GM18867 (cell line): Measurements from ENCODE around the gene MYO16.

Source experiments
- ATAC-seq: cut with Tn5 transposase; IDR thresholded peaks from one replicate; pipeline ENCODE4 v1.9.1; 2021; ENCODE audit warnings: mild to moderate bottlenecking, moderate library complexity; ENCODE audit not compliant: unreplicated experiment

MYO16 gene

DNA sequence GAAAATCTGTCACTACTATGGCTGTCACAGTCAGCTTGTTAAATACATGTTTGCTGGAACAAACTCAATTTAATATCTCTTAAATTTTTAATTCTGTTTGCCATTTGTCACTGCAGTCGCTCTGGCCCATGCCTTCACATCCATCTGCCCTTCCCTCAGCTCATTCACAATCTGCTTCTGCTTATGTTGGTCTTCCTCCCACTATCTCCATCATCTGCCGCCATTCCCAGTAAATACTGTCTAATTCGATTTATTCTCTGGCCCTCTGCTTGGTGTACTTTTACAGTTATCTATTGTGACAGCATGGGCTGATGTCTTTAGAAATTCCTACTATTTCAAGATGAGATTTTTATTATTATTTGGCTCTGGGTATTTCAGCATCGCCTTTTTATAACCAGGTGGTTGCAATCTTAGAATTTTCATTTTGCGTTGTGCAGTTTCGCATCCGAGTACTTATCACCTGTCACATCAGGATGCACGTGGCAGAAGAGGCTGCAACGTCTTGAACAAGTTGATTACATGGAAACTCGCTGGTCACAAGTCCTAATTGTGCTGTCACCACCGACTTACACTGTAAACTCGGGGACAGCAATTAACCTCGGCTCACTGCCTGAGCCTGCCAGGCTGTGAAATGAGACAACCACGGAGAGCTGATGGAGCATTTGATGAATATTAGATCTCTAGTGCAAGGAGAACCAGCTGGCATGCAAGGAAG lies 158.4 kb downstream of the MYO16 start:
- no peak for ATAC-seq

DNA sequence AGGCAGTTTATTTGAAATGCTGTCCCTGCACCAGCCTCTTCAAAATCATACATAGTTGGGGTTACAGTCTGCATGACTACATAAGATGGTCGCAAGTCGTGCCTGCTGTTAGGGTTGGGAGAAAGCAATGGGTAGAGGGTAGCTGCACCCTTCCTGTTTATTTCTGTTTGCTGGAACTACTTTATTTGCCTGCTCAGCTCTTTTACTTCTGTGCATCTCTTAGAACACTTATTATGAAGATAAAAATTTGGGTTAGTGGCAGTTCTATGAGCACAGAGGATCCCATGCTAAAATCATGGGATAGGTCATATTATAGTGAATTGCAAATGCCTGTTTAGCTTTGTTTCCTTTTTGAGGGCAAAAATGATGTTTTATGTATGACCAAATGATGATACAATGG lies 160.1 kb downstream of the MYO16 start:
- ATAC-seq: no peak

DNA sequence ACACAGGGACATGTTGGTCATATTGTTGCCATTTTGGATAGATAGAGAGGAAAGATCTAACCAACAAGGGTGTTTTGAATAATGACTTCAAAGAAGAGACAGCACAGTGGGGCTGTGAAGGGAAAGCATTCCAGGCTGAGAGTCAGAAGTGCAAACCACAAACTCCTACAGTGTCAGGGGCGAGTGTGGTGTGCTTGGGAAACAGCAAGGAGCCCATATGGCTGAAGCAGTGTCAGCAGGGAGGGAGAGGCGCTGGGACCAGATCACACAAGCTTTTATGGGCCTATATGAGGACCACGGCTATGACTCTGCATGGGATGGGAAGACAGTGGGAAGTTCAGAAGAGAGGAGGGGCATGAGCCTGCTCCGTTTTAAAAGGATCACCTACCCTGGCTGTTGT lies 166.4 kb downstream of the MYO16 start:
- no peak for ATAC-seq

DNA sequence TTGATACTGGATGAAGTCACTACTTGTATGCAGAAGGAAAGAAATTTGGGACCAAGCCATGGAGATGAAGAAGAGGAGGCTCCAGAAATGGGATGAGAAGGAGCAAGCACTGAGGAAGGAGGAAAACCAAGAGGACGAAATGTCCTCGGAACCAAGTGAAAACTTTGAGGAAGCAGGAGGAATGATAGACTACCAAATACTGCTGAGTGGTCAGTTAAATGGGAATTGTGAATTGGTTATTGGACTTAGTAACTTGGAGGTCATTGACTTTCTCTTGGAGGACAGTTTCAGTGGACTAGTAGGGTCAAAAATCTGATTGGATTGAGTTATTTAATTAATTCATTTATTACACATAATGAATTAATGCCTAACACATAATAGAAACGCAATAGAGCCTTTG lies 167.9 kb downstream of the MYO16 start:
- no peak for ATAC-seq

- no peak for ATAC-seq
Measured at GRCh38 chr13:108807841-108808240, 178.4 kb downstream of the MYO16 start.

DNA sequence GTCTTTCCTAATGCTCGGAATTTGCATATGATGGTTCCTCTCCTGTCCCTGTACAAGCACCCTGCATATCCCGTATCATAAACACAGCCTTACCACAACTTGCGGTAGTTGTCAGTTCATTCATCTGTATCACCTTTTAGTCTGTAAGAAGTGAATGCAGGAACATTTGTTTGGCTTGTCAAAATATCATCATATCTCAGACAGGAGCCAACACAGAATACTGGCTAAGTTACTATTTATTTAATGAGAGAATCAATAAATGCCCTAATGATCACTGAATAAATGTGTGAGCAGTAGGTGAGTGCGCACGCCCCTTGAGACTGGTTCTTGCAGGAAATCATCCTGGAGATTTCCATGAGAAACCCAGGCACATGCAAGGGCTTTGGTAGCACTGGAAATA lies 182.8 kb downstream of the MYO16 start:
- no peak for ATAC-seq

DNA sequence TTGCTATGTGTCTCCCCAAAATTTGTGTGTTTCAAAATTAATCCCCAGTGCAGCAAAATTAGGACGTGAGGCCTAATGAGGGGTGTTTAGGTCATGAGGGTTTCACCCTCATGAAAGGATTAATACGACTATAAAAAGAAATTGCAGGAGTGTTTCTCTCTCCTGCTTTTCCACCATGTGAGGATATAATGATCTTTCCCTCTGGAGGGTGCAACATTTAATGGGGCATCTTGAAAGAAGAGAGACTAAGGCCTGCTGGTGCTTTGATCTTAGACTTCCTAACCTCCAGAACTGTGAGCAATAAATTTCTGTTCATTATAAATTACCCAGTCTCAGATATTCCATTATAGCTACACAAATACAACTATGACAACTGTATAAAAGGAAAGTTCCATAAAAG lies 183.2 kb downstream of the MYO16 start:
- no peak for ATAC-seq

DNA sequence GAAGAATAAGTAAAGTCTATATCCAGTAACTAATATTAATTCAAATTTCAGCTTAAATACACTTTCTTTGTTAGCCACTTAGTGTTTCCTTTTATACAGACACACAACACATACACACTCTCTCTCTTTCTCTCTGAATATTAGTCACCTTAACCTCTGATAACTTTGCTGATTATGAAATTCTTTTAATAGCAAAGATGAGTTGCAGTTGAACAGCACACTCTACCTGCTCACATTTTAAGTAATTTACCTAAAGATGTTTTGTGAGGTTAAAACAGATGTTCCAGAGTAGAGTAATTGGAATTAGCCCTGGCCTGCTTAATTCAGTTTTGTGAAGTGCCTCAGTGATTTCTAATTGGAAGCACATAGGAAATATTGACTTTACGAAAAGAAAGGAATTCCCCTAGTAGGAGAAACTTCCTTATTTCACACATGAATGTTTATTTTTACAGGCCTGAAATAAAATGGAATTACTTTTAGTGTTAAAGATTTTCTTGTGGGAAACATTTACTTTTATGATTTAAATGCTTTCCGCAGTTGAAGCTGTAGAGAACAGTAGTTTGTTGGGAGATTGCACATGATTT lies 184.3 kb downstream of the MYO16 start:
- ATAC-seq: no peak

- no peak for ATAC-seq
Measured at GRCh38 chr13:108816375-108816774, 187.0 kb downstream of the MYO16 start.

- no peak for ATAC-seq
Measured at GRCh38 chr13:108827646-108828045, 198.2 kb downstream of the MYO16 start.

GRCh38 chr13:108828086-108828815 lies 198.8 kb downstream of the MYO16 start:
- no peak for ATAC-seq

DNA sequence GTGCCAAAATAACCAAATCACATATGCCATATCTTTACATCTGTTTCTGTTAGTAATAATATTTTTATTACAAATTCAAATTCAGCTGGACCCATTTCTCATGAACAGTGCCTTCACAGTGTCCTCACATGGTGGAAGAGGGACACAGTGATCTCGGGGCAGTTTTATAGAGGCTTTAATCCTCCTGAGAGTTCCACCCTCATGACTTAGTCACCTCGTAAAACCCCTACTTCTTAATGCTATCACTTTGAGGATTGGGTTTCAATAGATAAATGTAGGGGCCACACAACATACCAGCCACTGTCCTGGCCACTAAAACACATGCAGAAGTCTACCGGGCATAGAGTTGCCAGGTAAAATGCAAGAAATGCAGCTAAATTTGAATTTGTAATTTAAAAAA lies 201.5 kb downstream of the MYO16 start:
- ATAC-seq: no peak

- ATAC-seq: no peak
Measured at GRCh38 chr13:108833531-108833930, 204.1 kb downstream of the MYO16 start.

GRCh38 chr13:108834193-108834592 lies 204.8 kb downstream of the MYO16 start:
- no peak for ATAC-seq

- ATAC-seq: no peak
Measured at GRCh38 chr13:108835083-108835482, 205.7 kb downstream of the MYO16 start.

DNA sequence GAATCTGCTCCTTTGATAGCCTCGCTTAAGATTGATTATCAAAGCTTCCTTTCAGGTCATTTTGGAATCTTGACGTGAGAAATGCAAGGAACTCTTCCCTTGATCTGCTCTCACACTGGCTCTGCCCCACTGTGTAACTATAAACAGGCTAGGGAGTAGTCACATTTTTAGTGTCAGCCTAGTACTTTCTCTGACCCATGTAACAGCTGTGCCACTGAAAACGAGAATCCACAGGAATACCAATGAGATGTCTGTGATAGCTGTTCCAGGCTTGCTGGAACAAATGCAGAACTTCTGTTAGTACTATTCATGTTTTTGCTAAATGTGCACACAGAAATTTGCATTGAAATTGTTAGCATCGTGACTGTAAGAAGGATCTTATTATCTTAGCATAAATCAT lies 221.3 kb downstream of the MYO16 start:
- ATAC-seq: no peak

DNA sequence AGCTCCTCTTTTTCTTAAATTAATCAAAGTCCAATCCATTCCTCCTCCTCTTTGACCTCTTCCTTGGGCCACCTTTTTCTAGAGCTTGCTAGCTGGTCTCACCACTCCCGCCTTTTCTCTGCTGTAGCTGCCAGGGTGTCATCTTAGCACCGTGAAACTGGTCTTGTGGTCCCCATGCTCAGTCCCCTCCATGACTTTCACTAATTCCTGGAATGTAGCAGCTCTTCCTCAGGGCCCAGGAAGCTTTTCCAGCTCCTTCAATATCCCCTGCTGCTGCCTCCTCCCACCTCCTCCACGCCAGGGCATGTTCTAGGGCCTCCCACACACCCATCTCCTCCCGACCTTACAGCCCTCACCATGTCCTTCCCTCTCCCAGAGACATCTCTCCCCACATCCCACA lies 222.2 kb downstream of the MYO16 start:
- ATAC-seq: no peak

DNA sequence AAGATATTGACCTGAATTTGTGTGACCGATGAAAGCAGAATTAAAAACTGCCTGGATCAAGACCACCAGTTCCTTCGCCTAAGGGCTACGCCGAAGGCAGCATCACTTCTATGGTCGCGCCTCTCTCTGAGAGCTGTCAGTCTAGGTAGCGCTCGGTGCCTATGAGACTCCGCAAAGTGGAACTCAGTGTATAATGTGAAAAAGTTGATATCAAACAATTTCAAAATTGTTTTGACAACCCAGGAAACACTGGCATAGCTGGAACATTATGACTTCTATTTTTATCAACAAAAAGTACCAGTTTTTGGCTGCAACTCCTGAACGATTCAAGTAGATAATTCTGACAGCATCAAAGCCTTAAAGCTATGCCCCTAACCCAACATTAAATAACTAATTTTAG lies 223.6 kb downstream of the MYO16 start:
- no peak for ATAC-seq

DNA sequence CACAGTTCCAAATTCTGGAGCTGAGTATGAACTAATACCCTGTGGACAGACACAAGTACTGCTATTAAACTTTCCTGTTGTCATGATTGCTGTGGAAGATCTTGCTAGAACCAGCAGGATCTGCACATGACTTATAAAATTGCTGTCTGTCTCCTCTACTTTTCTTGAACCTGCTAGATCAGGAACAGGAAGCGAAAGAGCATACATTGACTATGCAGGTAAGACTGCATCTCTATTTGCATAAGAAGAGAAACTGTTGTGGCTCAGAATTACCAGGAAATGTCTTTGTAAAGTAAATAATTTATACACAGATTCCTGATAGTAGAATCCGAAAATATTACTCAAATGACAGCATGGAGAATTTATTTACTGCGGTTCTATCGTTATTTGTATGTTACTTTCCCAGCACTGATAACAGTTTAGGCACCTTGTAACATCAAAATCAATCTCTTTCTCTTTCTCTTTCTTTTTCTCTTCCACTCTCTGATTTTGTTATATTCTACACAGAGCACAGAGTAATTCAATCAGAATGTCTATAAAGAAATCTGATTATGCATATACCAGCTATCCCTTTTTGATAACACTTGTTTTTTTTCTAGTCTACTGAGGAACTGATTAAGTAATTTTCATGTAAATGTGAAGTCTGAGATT lies 226.5 kb downstream of the MYO16 start:
- peak; percentile 91 for ATAC-seq

DNA sequence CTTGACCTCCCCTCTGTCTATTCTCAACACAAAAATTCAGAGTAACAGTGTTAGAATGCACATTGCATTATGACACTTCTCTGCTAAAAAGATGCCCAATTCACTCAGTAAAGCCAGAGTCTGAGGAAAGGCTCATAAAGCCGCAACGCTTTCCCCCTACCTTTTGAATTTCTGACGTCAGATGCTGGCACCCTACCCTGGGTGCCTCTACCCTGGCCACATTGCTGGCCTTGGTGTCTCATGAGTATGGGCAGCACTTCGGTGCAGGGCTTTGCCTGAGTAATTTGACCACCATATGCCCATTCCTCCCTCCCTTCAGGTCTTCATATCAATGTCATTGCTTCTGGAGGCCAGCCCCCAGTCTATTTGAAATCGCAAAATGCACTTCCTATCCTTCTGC lies 229.3 kb downstream of the MYO16 start:
- ATAC-seq: no peak

GRCh38 chr13:108859197-108860012 lies 230.0 kb downstream of the MYO16 start:
- peak; percentile 53 for ATAC-seq
